Stimulated activated CD8-positive, alpha-beta memory T cell treated with anti-CD3 and anti-CD28 coated beads, Interleukin-15, amount 100 ng/mL, for 1 hour (primary cell): ENCODE results near the gene HSP90AB1.
A peak's percentile ranks its signal among the peaks of the same experiment; 100 is the strongest.

ENCODE experiments used
- DNase-seq: peaks from one replicate; pipeline ENCODE4 v3.0.0-alpha.2; 2020; ENCODE audit warnings: low read depth

The HSP90AB1 gene

GRCh38 chr6:44255871-44256774, 9.2 kb downstream of the HSP90AB1 start:
- DNase-seq: no peak

DNA sequence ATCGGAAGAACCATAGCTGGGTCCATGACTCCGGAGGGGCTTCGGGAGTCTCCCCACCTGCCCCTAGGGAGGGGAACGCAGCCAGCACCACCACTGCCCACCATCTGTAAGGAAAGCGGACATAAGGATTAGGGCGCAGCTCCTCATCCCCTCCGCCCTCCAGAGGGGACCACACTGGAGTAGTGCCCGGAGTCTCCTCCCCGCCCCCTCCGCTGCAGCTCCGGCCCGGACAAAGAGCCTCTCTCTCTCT, 9.8 kb downstream of the HSP90AB1 start:
- no peak for DNase-seq

GRCh38 chr6:44257025-44257752, 10.3 kb downstream of the HSP90AB1 start, which contains the start of gene SLC35B2:
Gene SLC35B2, minus strand, starts transcription at chr6:44257528. Its CDS starts 118 bp downstream, at chr6:44257410.
- no peak for DNase-seq

DNA sequence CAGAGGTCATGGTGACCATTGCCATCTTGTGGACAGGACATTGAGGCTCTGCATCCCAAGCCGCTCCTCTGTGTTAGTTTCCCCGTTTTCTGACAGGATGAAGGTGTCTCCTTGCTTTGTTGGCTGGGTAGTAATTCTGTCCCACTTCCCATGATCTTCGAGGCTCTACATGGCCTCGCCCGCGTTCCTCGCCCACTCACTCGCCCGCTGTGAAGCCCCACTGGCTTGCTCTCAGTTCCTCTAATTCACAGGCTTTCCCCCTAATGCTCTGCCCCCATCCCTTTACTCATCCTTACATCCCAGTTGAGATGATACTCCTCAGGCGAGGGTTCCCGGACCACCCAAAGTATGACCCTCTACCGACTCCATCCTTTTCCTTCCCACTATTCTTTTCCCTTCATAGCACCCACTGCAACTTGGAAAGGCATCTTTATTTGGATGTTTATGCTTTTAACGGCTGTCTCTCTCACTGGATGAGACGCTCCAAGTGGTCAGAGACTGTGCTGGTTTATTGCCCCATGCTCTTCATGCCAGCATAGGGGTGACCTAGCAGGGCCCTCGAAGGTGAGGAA, 10.9 kb downstream of the HSP90AB1 start:
- no peak for DNase-seq

DNA sequence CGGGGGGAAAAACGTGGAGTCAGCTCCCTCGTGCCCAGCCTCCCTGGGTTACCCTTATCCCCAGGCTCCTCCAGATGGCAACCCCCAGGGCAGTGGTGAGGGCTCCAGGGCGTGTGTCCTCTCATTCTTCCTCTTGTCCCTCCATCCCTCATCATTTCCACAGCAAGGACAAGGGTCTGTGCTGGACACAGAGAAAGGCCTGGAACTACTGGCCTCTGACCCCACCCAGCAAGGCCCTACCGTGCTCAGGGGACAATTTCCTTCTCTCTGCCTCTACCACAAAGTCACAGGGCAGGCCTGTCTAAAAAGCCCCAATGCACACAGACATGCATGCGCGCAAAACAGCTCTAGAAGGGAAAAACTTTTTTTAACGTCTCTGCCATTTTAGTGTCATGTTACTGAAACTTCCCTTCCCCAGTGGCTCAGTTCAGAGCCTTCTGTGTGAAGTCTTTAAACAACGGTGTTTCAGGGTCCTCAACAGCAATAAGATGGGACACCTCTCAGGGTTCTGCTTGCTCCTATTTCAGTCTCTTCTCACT, 11.5 kb downstream of the HSP90AB1 start:
- no peak for DNase-seq

DNA sequence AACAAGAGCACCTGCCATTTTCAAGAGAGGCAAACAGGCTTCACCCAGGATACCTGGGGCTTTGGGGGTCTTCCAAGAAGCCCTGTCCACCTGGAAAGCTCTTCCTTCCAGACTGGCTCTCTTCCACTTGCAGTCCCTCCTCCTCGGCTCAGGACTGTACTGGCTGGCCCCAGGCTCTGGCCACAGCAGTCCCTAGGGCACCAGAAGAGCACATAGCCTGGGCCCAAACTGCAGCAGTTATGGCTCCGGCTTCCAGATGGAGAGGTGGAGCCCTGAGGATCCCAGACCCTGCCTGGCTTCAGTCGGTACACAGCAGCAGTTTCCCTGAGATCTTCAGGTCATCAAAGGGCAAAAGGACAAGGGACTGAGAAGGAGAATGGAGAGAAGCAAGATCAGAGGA, 12.0 kb downstream of the HSP90AB1 start:
- no peak for DNase-seq

DNA sequence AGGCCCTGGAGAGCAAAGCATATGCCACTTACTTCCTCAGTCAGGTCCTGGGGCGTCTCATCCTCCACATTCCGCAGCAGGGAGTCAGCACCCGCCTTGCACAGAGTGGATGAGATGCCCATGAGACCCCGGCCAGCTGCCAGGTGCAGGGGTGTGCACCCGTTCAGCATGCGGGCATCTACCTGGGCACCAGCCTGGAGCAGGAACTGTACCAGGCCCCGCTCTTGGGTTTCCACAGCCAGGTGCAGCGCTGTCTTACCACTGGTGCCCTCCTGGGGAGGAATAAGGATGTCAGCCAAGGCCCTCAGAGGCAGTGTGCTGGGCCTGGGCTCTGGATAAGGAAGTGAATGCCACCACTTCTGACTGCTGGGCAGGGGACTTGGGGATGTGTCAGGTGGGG, 13.1 kb downstream of the HSP90AB1 start:
- no peak for DNase-seq

DNA sequence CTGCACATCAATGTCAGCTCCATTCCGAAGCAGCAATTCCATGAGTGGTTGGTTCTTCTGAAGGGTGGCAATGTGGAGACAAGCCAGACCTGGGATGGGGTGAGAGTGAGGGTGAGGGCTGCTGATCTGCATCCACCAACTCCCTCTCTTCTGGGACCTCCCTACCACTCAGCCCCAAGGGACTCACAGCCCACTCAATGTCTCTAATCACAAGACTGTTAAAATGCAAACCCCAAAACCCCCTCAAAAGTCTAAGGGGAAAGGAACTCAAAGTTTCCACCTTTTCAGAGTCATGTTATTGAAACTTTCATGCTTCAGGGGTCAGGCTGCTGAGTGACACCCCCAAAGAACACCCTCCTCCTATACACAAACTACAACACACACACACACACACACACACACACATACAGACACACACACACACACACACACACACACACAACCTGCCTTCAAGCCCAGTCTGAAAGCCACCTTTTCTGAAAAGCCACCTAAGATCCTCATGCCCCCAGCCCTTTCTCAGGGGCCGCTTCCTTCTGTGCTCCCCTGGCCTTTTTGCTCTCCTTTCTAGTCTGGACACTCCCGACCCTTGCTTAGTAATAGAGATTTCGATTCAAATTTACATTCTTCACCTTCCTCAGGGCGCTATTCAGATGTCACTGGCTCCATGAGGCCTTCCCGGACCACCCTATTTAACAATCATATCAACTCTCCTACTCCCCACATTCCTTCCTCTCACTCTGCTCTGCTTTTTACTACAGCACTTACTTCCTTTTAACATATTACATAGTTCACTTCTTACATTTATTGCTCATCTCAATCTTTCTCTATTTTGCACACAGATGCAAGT, 13.8 kb downstream of the HSP90AB1 start:
- DNase-seq: no peak

DNA sequence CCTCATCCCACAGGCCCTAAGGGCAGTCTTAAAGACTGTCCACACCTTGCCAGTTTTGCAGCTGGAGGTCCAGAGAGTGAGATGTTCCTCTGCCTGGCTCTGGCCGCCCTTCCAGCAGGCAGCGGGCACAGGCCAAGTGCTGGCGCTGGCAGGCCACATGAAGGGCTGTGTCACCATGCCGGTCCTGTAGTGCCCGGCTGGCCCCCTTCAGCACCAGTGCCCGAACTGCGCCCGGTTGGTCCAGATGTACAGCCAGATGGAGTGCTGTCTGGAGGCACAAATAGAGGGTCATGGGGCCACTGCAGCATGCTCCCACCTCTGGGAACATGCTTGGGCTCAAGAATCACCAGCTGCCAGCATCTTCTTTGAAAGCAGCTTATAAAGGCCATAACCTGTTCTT, 14.7 kb downstream of the HSP90AB1 start:
- DNase-seq: no peak

DNA sequence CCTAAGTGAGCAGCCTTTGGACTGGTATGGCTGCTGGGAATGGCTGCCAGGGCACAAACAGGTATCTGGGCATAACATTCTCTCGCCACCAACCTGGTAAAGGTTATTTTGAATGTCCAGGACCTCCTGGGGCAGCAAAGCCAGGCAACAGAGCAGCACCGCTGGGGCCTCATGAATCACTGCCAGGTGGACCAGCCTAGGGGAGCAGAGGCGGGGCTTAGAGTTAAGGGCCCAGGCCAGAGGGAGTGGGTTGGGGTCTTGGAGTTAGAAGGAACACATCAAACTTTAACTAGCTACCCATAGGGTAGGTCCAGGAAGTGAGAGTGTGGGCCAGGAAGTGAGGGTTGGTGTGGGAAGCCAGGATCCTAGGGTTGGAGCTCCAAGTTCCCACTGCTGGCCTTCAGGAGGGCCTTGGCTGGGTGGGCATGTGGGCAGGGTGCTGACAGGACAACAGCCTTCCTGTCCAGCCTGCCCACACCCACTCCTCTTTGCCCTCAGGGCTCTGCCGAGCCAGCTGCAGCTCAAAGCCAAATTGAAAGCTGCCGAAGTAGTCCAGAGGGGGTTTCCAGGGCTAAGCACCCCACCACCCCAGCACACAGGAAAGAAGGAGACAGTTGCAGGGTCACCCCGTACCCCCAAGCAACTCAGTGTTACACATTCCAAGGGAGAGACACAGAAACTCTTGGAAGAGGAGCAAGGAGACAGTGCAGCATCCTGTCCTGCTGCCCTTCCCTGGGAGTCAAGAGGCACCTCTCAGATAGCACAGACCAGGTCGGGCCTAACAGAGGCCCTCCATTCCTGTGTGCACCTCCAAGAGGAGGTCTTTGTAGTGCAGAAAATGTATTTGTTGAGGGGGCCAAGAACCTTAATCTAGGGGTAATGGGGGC, 15.8 kb downstream of the HSP90AB1 start:
- no peak for DNase-seq

DNA sequence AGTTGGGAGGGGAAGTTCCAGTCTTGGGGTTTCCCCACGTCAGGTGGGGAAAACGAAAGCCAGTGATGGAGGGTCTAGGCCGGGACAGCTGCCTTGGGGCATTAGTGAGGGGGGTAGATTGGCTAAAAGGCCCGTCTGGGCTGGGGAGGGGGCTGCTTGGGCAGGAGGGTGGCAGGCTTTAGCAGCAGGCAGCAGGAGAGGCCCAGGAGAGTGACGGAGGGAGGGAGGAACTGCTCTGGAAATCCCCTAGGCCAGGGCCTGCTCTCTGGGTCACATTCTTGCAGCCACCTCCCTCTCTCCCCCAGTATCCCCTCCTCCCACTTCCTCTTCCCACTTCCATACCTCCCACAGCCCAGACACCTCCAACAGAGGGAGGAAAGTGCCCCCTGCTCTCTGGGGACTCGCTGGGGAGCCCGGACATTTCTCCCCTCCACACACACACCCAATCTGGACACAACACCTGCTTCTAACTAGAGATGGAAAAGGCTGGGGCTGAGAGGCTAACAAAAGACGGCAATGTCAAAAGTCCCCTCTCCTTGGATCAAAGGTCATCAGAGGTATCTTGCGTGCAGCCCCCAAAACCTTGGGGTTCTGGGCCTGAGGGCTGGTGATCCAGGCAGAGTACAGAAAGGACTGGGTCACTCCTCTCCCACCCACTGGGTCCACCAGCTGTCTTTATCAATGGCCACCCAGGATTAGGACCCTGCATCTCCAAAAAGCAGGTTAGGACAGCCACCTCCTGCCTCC, 16.6 kb downstream of the HSP90AB1 start:
- DNase-seq: no peak

- no peak for DNase-seq
Observed at GRCh38 chr6:44264154-44265006, 17.5 kb downstream of the HSP90AB1 start.

- DNase-seq: peak; percentile 95
Observed at GRCh38 chr6:44265007-44265721, 18.3 kb downstream of the HSP90AB1 start, which contains the start of gene NFKBIE. Gene NFKBIE, minus strand, starts transcription at chr6:44265551. Its CDS starts 205 bp downstream, at chr6:44265346.

GRCh38 chr6:44265722-44266233, 18.9 kb downstream of the HSP90AB1 start:
- no peak for DNase-seq

DNA sequence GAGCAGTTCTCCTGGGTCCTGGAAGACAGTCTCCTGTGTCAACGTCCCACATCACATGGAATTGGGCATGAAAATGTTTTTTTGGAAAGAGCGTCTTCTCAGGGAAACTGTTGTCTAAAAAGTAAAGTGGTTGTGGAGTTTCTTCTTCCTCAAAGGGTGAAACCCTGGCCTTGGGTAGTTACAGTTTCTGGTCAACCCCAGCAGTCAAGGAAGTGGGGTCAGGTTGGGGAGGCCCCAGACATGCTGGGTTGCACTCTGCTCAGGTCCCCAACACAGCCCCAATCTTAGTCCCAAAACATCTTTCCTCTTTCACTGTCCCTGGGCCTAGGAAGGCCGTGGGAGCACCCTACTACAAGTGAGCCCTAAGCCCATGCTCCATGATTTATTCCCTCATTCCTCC, 19.4 kb downstream of the HSP90AB1 start:
- DNase-seq: no peak

DNA sequence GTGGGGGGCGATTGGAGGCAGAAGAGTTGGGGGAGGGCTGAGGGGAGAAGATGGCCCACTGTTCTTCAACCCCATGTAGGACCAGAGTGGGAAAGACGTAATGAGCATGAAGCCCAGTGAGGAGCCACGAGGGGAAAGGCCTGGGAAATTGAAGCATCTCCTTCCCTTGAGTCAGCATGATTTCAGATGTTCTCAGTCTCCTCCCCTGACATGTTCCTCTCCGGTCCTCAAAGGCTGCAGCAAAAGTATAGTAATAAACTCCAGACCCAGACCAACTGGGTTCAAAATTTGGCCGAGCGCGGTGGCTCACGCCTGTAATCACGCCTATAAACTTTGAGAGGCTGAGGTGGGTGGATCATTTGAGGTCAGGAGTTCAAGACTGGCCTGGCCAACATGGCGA, 20.4 kb downstream of the HSP90AB1 start:
- no peak for DNase-seq

DNA sequence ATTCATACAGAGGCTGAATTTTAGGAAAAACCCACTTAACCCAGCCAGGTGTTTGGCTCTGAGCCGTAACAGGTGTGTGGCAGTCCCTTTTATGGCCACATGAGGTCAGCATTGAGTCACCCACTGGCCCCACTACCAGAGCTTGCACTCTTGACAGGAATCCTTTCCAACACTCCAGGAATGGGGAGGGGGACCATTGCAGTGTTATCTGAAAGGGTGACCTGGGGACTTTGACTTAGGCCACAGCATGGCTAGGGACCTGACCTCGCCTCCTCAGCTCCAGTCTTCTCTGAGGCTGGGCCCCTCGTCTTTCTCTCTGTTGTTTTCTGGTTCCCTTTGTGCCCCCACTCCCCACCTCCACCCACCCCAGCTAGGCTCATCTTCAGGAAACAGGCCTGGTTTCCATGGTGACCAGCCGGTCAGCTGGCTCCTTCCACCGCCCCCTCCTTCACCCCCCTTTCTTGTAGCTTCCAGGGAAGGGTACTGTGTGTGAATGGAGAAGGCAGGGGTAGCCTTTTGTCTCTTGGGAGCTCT, 21.3 kb downstream of the HSP90AB1 start:
- peak; percentile 45 for DNase-seq
